GM12801 (cell line): ENCODE measurements around the gene MTUS2.

Experiments used
- TF ChIP-seq, protein P1 (sequence below): IDR thresholded peaks from one replicate; pipeline ENCODE4 v1.5.1; 2011; ENCODE audit warnings: control low read depth; ENCODE audit not compliant: insufficient read length; ENCODE audit errors: extremely low read depth

The MTUS2 gene

GRCh38 chr13:29521336-29521735 lies 701.2 kb downstream of the MTUS2 start:
- TF ChIP-seq, protein P1, sequence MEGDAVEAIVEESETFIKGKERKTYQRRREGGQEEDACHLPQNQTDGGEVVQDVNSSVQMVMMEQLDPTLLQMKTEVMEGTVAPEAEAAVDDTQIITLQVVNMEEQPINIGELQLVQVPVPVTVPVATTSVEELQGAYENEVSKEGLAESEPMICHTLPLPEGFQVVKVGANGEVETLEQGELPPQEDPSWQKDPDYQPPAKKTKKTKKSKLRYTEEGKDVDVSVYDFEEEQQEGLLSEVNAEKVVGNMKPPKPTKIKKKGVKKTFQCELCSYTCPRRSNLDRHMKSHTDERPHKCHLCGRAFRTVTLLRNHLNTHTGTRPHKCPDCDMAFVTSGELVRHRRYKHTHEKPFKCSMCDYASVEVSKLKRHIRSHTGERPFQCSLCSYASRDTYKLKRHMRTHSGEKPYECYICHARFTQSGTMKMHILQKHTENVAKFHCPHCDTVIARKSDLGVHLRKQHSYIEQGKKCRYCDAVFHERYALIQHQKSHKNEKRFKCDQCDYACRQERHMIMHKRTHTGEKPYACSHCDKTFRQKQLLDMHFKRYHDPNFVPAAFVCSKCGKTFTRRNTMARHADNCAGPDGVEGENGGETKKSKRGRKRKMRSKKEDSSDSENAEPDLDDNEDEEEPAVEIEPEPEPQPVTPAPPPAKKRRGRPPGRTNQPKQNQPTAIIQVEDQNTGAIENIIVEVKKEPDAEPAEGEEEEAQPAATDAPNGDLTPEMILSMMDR, result no peak

DNA sequence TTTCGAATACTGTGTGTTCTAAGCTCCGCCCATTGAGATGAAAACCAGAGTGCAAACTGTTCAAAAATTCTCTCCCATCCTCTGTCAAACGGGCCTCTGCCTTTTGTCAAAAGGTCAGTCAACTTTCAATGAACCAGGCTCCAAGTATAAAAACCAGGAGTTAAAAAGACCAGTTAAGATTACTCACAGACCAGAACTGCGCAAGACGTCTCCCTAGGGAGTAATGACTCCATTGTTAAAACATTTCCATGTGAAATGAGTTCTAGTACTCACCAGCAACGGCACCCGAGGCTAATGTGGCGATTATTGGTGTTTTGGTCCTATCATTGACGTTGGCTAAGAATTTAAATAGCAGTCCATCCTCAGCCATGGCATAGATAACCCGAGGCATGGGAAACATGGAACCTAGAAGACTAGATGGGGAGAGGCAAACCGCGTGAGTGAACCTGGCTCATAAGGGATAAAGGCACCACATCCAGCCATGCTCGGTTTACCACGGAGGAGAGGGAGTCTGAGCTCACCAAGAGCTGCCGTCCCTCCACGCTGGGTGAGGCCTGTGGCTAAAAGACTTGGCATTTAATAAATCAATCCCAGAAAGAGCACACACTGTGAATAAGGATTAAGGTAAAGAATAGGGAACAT lies 702.0 kb downstream of the MTUS2 start:
- TF ChIP-seq, protein P1, result no peak

GRCh38 chr13:29523199-29523961 lies 703.2 kb downstream of the MTUS2 start:
- TF ChIP-seq, protein P1, result no peak

- TF ChIP-seq, protein P1, result no peak
Observed at GRCh38 chr13:29524176-29524575, 704.0 kb downstream of the MTUS2 start.

DNA sequence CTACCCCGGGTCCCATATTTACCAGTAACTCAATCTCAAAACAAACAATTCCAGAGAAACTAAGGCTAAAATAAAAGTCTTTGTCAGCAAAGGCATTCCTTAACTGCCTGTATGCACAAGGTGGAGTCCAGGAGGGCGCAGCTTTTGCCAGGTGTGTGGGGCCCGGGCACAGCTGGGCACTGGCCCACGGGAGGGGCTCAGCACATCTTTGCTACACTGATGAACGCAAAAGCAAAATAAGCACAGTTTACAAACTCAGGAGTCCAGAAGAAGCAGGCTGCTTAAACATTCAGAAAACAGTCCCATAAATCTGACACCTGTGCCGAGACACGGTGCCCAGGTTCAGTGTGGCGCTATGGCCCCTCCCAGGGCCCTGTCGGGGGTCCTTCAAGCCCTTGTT lies 704.5 kb downstream of the MTUS2 start:
- TF ChIP-seq, protein P1, result no peak

DNA sequence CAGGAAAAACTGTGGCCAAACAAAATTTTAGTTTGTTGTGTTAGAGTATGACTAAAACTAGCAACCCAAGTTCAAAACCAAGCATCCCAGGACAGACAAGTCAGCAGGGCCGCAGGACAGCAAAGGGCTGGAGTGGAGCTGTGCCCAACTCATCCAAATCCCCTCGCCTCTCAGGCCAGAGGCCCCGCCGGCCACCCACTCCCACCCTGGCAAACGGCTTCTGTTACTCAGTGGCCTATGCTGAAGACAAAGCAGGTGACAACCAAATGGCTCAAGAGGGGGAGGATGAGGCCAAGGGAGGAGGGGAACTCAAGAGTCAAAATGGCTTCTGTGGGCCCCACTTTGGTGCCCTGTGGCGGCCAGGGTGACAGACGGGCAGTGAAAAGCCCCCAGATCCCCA lies 705.6 kb downstream of the MTUS2 start:
- TF ChIP-seq, protein P1, result no peak

GRCh38 chr13:29526741-29527140 lies 706.6 kb downstream of the MTUS2 start:
- TF ChIP-seq, protein P1, result no peak
